Fibroblast of lung (primary cell): Measurements from ENCODE around the gene RBX1. TPM values are rescaled to one million over a fixed set of nuclear protein-coding genes. Genes with fewer than 3 reads are reported as not detected.

ENCODE experiments used
- polyA plus RNA-seq, 2 donors: library from polyadenylated mRNA; depleted of rRNA in 1 of 2; stranded (reverse) in 1 of 2; unstranded in 1 of 2; fragments of >200 nt; gene quantifications; 2 replicates each; pipeline ENCODE4 v1.2.1, GENCODE V29; 2011 to 2012; ENCODE audit warnings: missing spikeins in 1 of 2
- total RNA-seq: library from RNA; depleted of rRNA; stranded (reverse); fragments of >200 nt; gene quantifications from 2 replicates; pipeline ENCODE4 v1.2.1, GENCODE V29; 2014

The RBX1 gene
- total and polyA plus RNA-seq, 2 donors (not counting 1 experiment from before 2014, with no cell fraction given), result 53.2 to 89.6 TPM

Other genes starting within 250 kb of the RBX1 start
- 11.3 and 12.9 TPM in 2 replicates for gene SLC25A17, start 132.0 kb upstream of the RBX1 start, total RNA-seq
- 26.5 and 28.7 TPM in 2 replicates for gene SLC25A17, start 132.0 kb upstream of the RBX1 start, polyA plus RNA-seq
- 239 and 293 TPM in 2 replicates for gene ST13, start 94.7 kb upstream of the RBX1 start, total RNA-seq
- gene ST13, start 94.7 kb upstream of the RBX1 start, polyA plus RNA-seq, result 199 and 266 TPM in 2 replicates
- gene XPNPEP3, start 94.2 kb upstream of the RBX1 start, total RNA-seq, result 7.7 and 9.1 TPM in 2 replicates
- gene XPNPEP3, start 94.2 kb upstream of the RBX1 start, polyA plus RNA-seq, result 15.2 and 16.2 TPM in 2 replicates
- gene DNAJB7, start 89.3 kb upstream of the RBX1 start, total RNA-seq, result not detected in 2 replicates
- not detected in 2 replicates for gene DNAJB7, start 89.3 kb upstream of the RBX1 start, polyA plus RNA-seq
- gene EP300, start 141.2 kb downstream of the RBX1 start, total RNA-seq, result 32.9 and 41.0 TPM in 2 replicates
- 9.1 and 10.1 TPM in 2 replicates for gene EP300, start 141.2 kb downstream of the RBX1 start, polyA plus RNA-seq